HepG2 (cell line): ENCODE data around the gene DGKD. TPM values are rescaled to one million over a fixed set of nuclear protein-coding genes. Genes with fewer than 3 reads are reported as not detected.

Experiments
- ATAC-seq: fragments of 200-7000 bp; cut with Tn5 transposase; 3 replicates; pipeline ENCODE4 v1.9.1; 2020; ENCODE audit warnings: mild to moderate bottlenecking, moderate library complexity
- BruUV-seq: library from RNA; stranded (reverse); fragments of 400-500 nt; replicated peaks from 2 replicates; lab custom pipeline; 2021; lab: Mats Ljungman, UMichigan
- CTCF ChIA-PET: fragments of 300-600 bp; formaldehyde crosslinking; extraction: SDS; loops from one replicate; lab custom pipeline; 2021; ENCODE audit warnings: low total read pairs, inconsistent platforms, low intra/inter-chr PET ratio; lab: Yijun Ruan, JAX
- POLR2A ChIA-PET: fragments of 350-600 bp; sonication (Branson Sonifier 250); formaldehyde crosslinking; loops from one replicate; lab custom pipeline; 2020; ENCODE audit warnings: antibody characterized with exemption, inconsistent platforms; lab: Yijun Ruan, JAX
- DNase-seq: peaks from one replicate; pipeline ENCODE4 v3.0.0-alpha.2; 2015; ENCODE audit warnings: low spot score
- FAIRE-seq: peaks from 3 replicates; lab custom pipeline; 2011; peaks lifted over from hg19 to GRCh38; lab: Jason Lieb, UNC
- H2AFZ ChIP-seq: one replicate; pipeline ENCODE4 v1.6.1; 2011; ENCODE audit warnings: low read length, inconsistent platforms
- H3K27ac ChIP-seq: fragments of 300-600 bp; 3 replicates; pipeline ENCODE4 v1.8.0; 2011; ENCODE audit warnings: mixed run types, mild to moderate bottlenecking, mixed read lengths, low read length, inconsistent platforms; ENCODE audit not compliant: insufficient read depth; ENCODE audit errors: extremely low read length
- H3K27me3 ChIP-seq, 2 experiments: fragments of 200-600 bp in 1 of 2; 2 replicates in 1 of 2; 3 replicates in 1 of 2; pipeline versions ENCODE4 v1.6.0 to v1.8.0; 2011; ENCODE audit warnings: low read length in 2 of 2, mild to moderate bottlenecking in 2 of 2, moderate library complexity in 2 of 2, inconsistent platforms in 1 of 2; ENCODE audit not compliant: insufficient read depth in 2 of 2, control insufficient read depth in 1 of 2
- H3K36me3 ChIP-seq, 2 experiments: fragments of 200-600 bp in 1 of 2; replicated peaks in 1 of 2; 2 replicates in 1 of 2; 3 replicates in 1 of 2; pipeline versions ENCODE4 v1.5.1 to v1.8.0; 2011; ENCODE audit warnings: low read length in 2 of 2, inconsistent platforms in 1 of 2; ENCODE audit not compliant: insufficient read depth in 2 of 2, control insufficient read depth in 1 of 2
- H3K4me1 ChIP-seq: 2 replicates; pipeline ENCODE4 v1.5.1; 2012; ENCODE audit warnings: low read length, inconsistent platforms; ENCODE audit not compliant: insufficient read depth
- H3K4me2 ChIP-seq: 2 replicates; pipeline ENCODE4 v1.6.0; 2011; ENCODE audit warnings: low read depth, low read length, inconsistent platforms
- H3K4me3 ChIP-seq, 3 experiments: fragments of 200-600 bp in 1 of 3; sonication (generic), shearing (Covaris generic) in 1 of 3; replicated peaks in 1 of 3; 2 replicates each; pipeline ENCODE4 v1.5.1; 2011 to 2016; ENCODE audit warnings: low read length in 3 of 3, inconsistent platforms in 2 of 3, low read depth in 2 of 3, mild to moderate bottlenecking in 2 of 3, control low read depth in 1 of 3, mixed read lengths in 1 of 3; ENCODE audit not compliant: insufficient read depth in 1 of 3
- H3K79me2 ChIP-seq: one replicate; pipeline ENCODE4 v1.6.1; 2011; ENCODE audit warnings: low read length, inconsistent platforms; ENCODE audit not compliant: insufficient read depth
- H3K9ac ChIP-seq: 2 replicates; pipeline ENCODE4 v1.6.0; 2011; ENCODE audit warnings: mild to moderate bottlenecking, low read depth, low read length, inconsistent platforms; ENCODE audit not compliant: insufficient read depth
- H3K9me3 ChIP-seq: 2 replicates; pipeline ENCODE4 v1.5.1; 2012; ENCODE audit warnings: mild to moderate bottlenecking, low read length
- H4K20me1 ChIP-seq: 2 replicates; pipeline ENCODE4 v1.6.0; 2011; ENCODE audit warnings: inconsistent platforms, mild to moderate bottlenecking, low read length, moderate library complexity; ENCODE audit not compliant: insufficient read depth
- CC2D1A ChIP-seq: sonication (generic); formaldehyde crosslinking; IDR thresholded peaks from 2 replicates; pipeline ENCODE4 v1.8.1; 2023; ENCODE audit warnings: mild to moderate bottlenecking, missing genetic modification reagents
- ETV6 ChIP-seq: sonication (generic); formaldehyde crosslinking; conservative IDR thresholded peaks from 2 replicates; pipeline ENCODE4 v1.4.0; 2020; ENCODE audit warnings: missing genetic modification reagents
- GTF2F1 ChIP-seq: fragments of 150-350 bp; IDR thresholded peaks from 2 replicates; pipeline ENCODE4 v1.6.1; 2014; ENCODE audit warnings: low read length
- MTF2 ChIP-seq: sonication (generic); formaldehyde crosslinking; IDR thresholded peaks from 2 replicates; pipeline ENCODE4 v1.5.0; 2020; ENCODE audit warnings: missing genetic modification reagents, borderline replicate concordance
- NFATC3 ChIP-seq: sonication (generic); formaldehyde crosslinking; IDR thresholded peaks from 2 replicates; pipeline ENCODE4 v1.5.1; 2020; ENCODE audit warnings: mild to moderate bottlenecking, missing genetic modification reagents
- NFKB2 ChIP-seq: sonication (generic); formaldehyde crosslinking; IDR thresholded peaks from 2 replicates; pipeline ENCODE4 v1.4.0; 2020; ENCODE audit warnings: missing genetic modification reagents, borderline replicate concordance
- SAFB2 ChIP-seq: sonication (generic); formaldehyde crosslinking; IDR thresholded peaks from 2 replicates; pipeline ENCODE4 v1.5.1; 2020; ENCODE audit warnings: missing genetic modification reagents, low read depth, mild to moderate bottlenecking, borderline replicate concordance
- SIX4 ChIP-seq: sonication (generic); formaldehyde crosslinking; IDR thresholded peaks from 2 replicates; pipeline ENCODE4 v1.4.0; 2020; ENCODE audit warnings: missing genetic modification reagents
- SMAD3 ChIP-seq: sonication (generic); formaldehyde crosslinking; IDR thresholded peaks from 2 replicates; pipeline ENCODE4 v1.4.0; 2020; ENCODE audit warnings: missing genetic modification reagents
- SNAI1 ChIP-seq: sonication (generic); formaldehyde crosslinking; IDR thresholded peaks from 2 replicates; pipeline ENCODE4 v1.5.0; 2020; ENCODE audit warnings: mild to moderate bottlenecking, missing genetic modification reagents, borderline replicate concordance
- SRF ChIP-seq: IDR thresholded peaks from 2 replicates; pipeline ENCODE4 v1.6.1; 2011; ENCODE audit warnings: mild to moderate bottlenecking, low read depth, low read length, moderate library complexity
- TARDBP ChIP-seq: sonication (generic); formaldehyde crosslinking; IDR thresholded peaks from 2 replicates; pipeline ENCODE4 v1.8.0; 2022; ENCODE audit warnings: mild to moderate bottlenecking, missing genetic modification reagents
- ZFP91 ChIP-seq: sonication (generic); formaldehyde crosslinking; IDR thresholded peaks from 2 replicates; pipeline ENCODE4 v1.9.0; 2022; ENCODE audit warnings: missing genetic modification reagents, mild to moderate bottlenecking, borderline replicate concordance
- ZNF644 ChIP-seq: IDR thresholded peaks from 2 replicates; pipeline ENCODE4 v1.6.1; 2016; ENCODE audit warnings: low read depth
- WGBS: methylation state at CpG from one replicate; pipeline ENCODE4 v1.1.6; 2017; ENCODE audit warnings: low lambda C conversion rate; 5-methylcytosine and 5-hydroxymethylcytosine counted together
- in situ Hi-C: cut with HindIII; loops from 2 replicates; pipeline ENCODE4 v1.10.0; 2017; ENCODE audit warnings: low pct_unique_long_range_greater_than_20kb; ENCODE audit not compliant: extremely low pct_ligation_motif_present
- intact Hi-C: fragments of 100-400 bp; cut with micrococcal nuclease; formaldehyde crosslinking; loops from one replicate; pipeline ENCODE4 v1.10.0; 2022; ENCODE audit not compliant: unreplicated experiment
- polyA plus RNA-seq, 8 experiments: library from polyadenylated mRNA; depleted of rRNA in 3 of 8; stranded (reverse) in 7 of 8; unstranded in 1 of 8; fragments of >200 nt; fragmentation: Illumina TruSeq in 4 of 8; extraction: Trizol in 4 of 8; gene quantifications; 2 replicates each; pipeline versions ENCODE4 v1.2.1 to v1.2.3, GENCODE V29; 2011 to 2016; ENCODE audit warnings: low read depth in 4 of 8, missing spikeins in 1 of 8, mixed read lengths in 1 of 8; ENCODE audit not compliant: insufficient read depth in 1 of 8
- total RNA-seq, 5 experiments: library from RNA; depleted of rRNA; stranded (reverse); fragments of >200 nt; fragmentation: Illumina TruSeq; extraction: Trizol; gene quantifications; 2 replicates each; pipeline ENCODE4 v1.2.3, GENCODE V29; 2016; ENCODE audit warnings: low read depth in 1 of 5

Gene DGKD
- total and polyA plus RNA-seq, 2 of the 13 experiments (the other 11 are each of a cell fraction or from before 2014, with no cell fraction given) = 24.5 to 33.2 TPM

GRCh38 chr2:233365861-233366520 is 11.7 kb downstream of the DGKD start:
- H3K4me3 ChIP-seq = no peak overlapping the region
- no peaks in the 10 kb centered on the region for H4K20me1 ChIP-seq
- no peak overlapping the region for H3K4me2 ChIP-seq
- 95% methylated on average over 6 of the region's 6 CpGs for WGBS
- no peaks in the 10 kb centered on the region for H3K27me3 ChIP-seq
- no TSS peak for BruUV-seq
- CTCF ChIA-PET = no interaction called here
- ATAC-seq = no peak
- no peak overlapping the region for H3K27ac ChIP-seq
- in situ Hi-C loops = no loop called here
- H3K4me1 ChIP-seq = peaks cover 22% of the 10 kb centered on the region
- H3K79me2 ChIP-seq = peaks cover 37% of the 10 kb centered on the region
- H3K9me3 ChIP-seq = peaks cover 4% of the 10 kb centered on the region; the same call in 1 of the 2 replicates
- FAIRE-seq = no peak
- H3K36me3 ChIP-seq = peaks cover 2 to 7% of the 10 kb centered on the region in 2 experiments; a peak in 4 of 5 replicates
- no peak overlapping the region for H2AFZ ChIP-seq
- no peak for TF ChIP-seq SNAI1
- no peak for TF ChIP-seq SAFB2 (CRISPR knock-in tag)
- no peak for TF ChIP-seq MTF2 (CRISPR knock-in tag)
- TF ChIP-seq TARDBP (CRISPR knock-in tag) = no peak
- no peak for TF ChIP-seq SMAD3
- no peak for TF ChIP-seq ZFP91
- no peak for TF ChIP-seq CC2D1A (CRISPR knock-in tag)
- no peak for TF ChIP-seq SIX4 (CRISPR knock-in tag)
- TF ChIP-seq NFATC3 (CRISPR knock-in tag) = no peak
- no peak for TF ChIP-seq ZNF644 (CRISPR knock-in tag)
- TF ChIP-seq NFKB2 (CRISPR knock-in tag) = no peak
- TF ChIP-seq ETV6 (CRISPR knock-in tag) = no peak
- no peak for TF ChIP-seq GTF2F1
- no peak for TF ChIP-seq SRF
- TF ChIP-seq, all 625 proteins: peak for 0
- POLR2A ChIA-PET = interaction anchor here (0.7 kb wide), 1 partner anchor 11 kb away, joined by 3 read pairs; no protein-coding TSS in a partner anchor
- H3K9ac ChIP-seq = no peak overlapping the region
- intact Hi-C loops = no loop called here
- no peak for DNase-seq
